SK-MEL-5 (cell line): ENCODE results near the gene OCLN. TPM values are rescaled to one million over a fixed set of nuclear protein-coding genes. Genes with fewer than 3 reads are reported as not detected.
"Not testable (repeated sequence)": the region's sequence is repeated elsewhere in the genome, so short reads cannot be mapped to it uniquely, and the experiment has no call there.

ENCODE experiments used
- DNase-seq: peaks from one replicate; pipeline ENCODE4 v3.0.0-alpha.2; 2016; ENCODE audit warnings: low read depth, low spot score
- in situ Hi-C: cut with HindIII; loops from 2 replicates; pipeline ENCODE4 v1.10.0; 2016; ENCODE audit warnings: low sequenced_read_pairs, high pct_unique_total_duplicates, low pct_unique_long_range_greater_than_20kb
- polyA plus RNA-seq, 2 experiments: library from polyadenylated mRNA; depleted of rRNA; stranded (reverse); fragments of >200 nt; gene quantifications; 2 replicates each; pipeline ENCODE4 v1.2.3, GENCODE V29; 2015
- total RNA-seq: library from RNA; depleted of rRNA; stranded (reverse); fragments of >200 nt; shearing (Covaris generic); gene quantifications from 2 replicates; pipeline ENCODE4 v1.2.3, GENCODE V29; 2014; rRNA removed

OCLN gene, protein sequence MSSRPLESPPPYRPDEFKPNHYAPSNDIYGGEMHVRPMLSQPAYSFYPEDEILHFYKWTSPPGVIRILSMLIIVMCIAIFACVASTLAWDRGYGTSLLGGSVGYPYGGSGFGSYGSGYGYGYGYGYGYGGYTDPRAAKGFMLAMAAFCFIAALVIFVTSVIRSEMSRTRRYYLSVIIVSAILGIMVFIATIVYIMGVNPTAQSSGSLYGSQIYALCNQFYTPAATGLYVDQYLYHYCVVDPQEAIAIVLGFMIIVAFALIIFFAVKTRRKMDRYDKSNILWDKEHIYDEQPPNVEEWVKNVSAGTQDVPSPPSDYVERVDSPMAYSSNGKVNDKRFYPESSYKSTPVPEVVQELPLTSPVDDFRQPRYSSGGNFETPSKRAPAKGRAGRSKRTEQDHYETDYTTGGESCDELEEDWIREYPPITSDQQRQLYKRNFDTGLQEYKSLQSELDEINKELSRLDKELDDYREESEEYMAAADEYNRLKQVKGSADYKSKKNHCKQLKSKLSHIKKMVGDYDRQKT
- total RNA-seq = 10.9 and 11.9 TPM in 2 replicates
- 8.2 and 10.1 TPM in 2 replicates for polyA plus RNA-seq (2015; cell fraction: cytosol; rRNA removed)
- polyA plus RNA-seq (2015; cell fraction: nucleus; rRNA removed) = 2.8 and 6.6 TPM in 2 replicates

GRCh38 chr5:69492391-69492922 lies at the start of gene OCLN:
Gene OCLN, plus strand, starts transcription at chr5:69492790. Its CDS starts 11,455 bp downstream, at chr5:69504245.
- peak; percentile 60 for DNase-seq
- in situ Hi-C loops = no loop called here

DNA sequence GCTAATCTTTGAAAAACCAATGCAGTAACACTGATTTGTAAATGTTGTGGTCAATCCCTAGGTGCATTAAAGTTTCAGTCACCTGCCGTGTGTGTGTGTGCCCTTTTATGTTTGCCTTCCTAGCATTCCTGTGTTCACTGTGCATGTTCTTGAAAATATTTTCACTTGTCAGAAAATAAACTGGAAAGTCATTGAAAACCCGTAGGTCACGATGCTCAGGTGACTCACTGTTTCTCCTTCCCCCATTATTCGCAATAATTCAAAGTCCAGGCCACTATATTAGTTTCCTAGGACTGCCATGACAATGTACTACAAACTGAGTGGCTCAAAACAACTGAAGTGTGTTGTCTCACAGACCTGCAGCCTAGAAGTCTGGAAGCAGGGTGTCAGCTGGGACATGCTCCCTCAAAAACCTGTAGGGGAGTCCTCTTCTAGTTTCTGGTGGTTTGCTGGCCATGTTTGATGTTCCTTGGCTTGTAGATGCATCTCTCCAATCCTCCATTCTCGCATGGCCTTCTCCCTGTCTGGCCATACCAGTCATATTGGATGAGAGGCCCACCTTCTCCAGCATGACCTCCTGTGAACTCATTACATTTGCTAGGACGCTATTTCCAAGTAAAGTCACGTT lies 48.3 kb upstream of the OCLN start:
- DNase-seq = no peak
- in situ Hi-C loops = no loop called here

DNA sequence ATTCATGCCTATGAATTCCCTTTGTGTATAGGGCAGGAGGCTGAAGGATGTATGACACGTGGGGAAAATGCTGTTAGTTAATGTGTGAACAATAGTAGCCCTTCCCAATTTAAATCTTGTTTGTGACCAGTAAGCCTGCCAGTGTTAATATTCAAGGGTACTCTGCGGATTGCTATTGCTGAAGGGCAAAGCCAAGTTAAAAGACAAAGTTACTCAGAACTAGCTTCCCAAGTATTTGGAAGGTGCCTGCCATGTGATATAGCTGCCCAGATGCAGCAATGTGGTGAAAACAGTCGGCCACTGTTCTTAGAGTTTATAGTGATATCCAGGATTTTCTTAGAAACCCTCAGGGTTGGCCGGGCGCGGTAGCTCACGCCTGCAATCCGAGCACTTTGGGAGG lies 43.1 kb upstream of the OCLN start:
- peak; percentile 93 for DNase-seq
- in situ Hi-C loops = no loop called here

DNA sequence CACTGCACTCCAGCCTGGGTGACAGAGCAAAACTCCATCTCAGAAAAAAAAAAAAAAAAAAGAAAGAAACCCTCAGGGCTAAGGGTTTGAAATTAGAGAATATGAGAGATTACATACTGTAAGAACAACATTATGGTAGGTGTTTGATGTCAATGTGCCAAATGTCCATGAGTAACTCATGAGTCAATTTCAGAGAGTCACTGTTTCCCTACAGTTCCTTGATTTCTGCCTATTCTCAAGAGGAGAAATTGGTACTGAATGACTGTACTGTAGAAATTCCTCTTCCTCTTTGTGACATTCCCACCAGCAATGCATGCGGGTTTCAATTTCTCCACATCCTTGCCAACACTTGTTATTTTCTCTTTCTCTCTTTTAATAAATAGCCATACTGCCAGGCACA lies 42.5 kb upstream of the OCLN start:
- in situ Hi-C loops = no loop called here
- DNase-seq = no peak

DNA sequence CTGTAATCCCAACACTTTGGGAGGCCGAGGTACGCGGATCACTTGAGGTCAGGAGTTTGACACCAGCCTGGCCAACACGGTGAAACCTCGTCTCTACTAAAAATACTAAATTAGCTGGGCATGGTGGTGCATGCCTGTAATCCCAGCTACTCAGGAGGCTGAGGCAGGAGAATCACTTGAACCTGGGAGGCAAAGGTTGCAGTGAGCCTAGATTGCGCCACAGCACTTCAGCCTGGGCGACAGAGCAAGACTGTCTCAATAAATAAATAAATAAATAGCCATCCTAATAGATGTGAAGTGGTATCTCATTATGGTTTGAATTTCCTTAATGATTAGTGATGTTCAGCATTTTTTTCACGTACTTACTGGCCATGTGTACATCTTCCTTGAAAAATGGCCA lies 42.1 kb upstream of the OCLN start:
- DNase-seq, in situ Hi-C loops: not testable (repeated sequence)

GRCh38 chr5:69451941-69452647 lies 40.5 kb upstream of the OCLN start:
- in situ Hi-C loops = no loop called here
- DNase-seq = no peak

DNA sequence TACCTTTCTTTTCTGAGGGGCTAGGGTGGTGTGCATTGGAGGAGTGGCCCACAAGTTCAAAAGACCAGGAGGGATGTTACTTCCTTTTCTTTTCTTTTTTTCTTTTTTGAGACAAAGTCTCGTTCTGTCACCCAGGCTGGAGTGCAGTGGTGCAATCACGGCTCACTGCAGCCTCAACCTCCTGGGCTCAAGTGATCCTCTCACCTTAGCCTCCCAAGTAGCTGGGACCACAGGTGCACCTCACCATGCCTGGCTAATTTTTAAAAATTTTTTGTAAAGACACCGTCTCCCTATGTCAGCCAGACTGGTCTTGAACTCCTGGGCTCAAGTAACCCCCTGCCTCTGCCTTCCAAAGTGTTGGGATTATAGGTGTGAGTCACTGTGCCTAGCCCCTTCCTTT lies 39.1 kb upstream of the OCLN start:
- DNase-seq, in situ Hi-C loops: not testable (repeated sequence)

- in situ Hi-C loops = no loop called here
- DNase-seq = no peak
Measured at GRCh38 chr5:69454460-69455249, 37.9 kb upstream of the OCLN start.

DNA sequence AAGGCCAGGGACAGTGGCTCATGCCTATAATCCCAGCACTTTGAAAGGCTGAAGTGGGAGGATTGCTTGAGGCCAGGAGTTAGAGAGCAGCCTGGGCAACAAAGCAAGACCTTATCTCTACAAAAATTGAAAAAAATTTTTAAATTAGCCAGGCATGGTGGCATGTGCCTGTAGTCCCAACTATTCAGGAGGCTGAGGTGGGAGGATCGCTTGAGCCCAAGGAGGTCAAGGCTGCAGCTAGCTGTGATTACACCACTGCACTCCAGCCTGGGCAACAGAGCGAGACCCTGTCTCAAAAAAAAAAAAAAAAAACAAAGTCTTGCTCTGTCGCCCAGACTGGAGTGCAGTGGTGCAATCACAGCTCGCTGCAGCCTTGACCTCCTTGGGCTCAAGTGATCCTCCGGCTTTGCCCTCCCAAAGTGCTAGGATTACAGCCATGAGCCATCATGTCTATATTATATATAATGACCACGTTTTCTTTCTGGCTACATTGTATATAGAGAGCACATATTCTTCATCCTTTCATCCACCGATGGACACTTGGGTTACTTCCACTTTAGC lies 37.1 kb upstream of the OCLN start:
- in situ Hi-C loops, DNase-seq: not testable (repeated sequence)

- no peak for DNase-seq
- in situ Hi-C loops = no loop called here
Measured at GRCh38 chr5:69462170-69462569, 30.4 kb upstream of the OCLN start.

GRCh38 chr5:69466375-69466774 lies 26.2 kb upstream of the OCLN start:
- DNase-seq, in situ Hi-C loops: not testable (repeated sequence)

- no peak for DNase-seq
- in situ Hi-C loops = no loop called here
Measured at GRCh38 chr5:69467442-69468225, 25.0 kb upstream of the OCLN start.

DNA sequence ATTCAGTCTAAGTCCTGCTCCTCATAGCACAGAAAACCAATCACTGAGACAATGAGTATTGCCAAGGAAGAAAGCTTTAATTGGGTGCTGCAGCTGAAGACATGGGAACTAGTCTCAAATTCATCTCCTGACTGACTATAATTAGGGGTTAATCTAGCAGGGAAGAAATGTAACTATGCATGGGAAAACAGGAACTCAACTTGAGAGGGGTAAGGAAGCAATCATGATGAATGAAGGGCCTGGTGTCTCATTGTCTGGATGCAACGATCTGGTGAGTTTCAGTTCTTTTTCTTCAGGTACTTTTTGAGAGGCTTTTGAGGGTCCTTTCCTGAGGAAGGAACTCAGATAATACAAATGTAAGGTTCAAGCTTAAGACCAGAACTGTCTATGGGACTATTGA lies 24.0 kb upstream of the OCLN start:
- no peak for DNase-seq
- in situ Hi-C loops = no loop called here

GRCh38 chr5:69471516-69471915 lies 21.1 kb upstream of the OCLN start:
- DNase-seq, in situ Hi-C loops: not testable (repeated sequence)

DNA sequence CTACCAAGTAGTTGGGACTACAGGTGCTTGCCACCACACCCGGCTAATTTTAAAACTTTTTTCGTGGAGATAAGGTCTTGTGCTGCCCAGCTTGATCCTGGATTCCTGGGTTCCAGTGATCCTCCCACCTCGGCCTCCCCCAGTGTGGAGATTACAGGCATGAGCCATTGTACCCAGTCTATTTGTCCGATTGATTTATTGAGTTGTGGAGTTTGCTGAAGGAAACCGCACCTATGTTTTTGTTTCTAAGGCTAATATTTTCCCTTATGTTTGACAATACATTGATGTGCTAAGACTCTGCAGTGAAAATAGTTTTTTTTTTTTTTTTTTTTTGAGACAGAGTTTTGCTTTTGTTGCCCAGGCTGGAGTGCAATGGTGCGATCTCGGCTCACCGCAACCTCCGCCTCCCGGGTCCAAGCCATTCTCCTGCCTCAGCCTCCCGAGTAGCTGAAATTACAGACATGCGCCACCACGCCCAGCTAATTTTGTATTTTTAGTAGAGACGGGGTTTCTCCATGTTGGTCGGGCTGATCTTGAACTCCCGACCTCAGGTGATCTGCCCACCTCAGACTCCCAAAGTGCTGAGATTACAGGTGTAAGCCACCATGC lies 20.0 kb upstream of the OCLN start:
- in situ Hi-C loops, DNase-seq: not testable (repeated sequence)

GRCh38 chr5:69477170-69477569 lies 15.4 kb upstream of the OCLN start:
- no peak for DNase-seq
- in situ Hi-C loops = no loop called here
